ENCODE results near the gene LSS. TPM values are rescaled to one million over a fixed set of nuclear protein-coding genes. Genes with fewer than 3 reads are reported as not detected.
A peak's percentile ranks its signal among the peaks of the same experiment; 100 is the strongest.
"Not testable (repeated sequence)": the region's sequence is repeated elsewhere in the genome, so short reads cannot be mapped to it uniquely, and the experiment has no call there.

LSS gene
- total and polyA plus RNA-seq, 2 donors: 14.9 to 15.4 TPM

GRCh38 chr21:46185716-46186115, 42.9 kb downstream of the LSS start:
- no peak for DNase-seq (ENCODE audit: low read depth in 6 of 9, low spot score in 9 of 9)
- no peak overlapping the region for H3K27ac ChIP-seq (ENCODE audit: low read depth in 1 of 2, low read length in 1 of 2)
- 79% methylated on average over 7 of the region's 7 CpGs for WGBS
- H3K27me3 ChIP-seq (ENCODE audit: control insufficient read depth in 2 of 2, insufficient read depth in 1 of 2, low read length in 1 of 2): peaks cover 0 to 2% of the 10 kb centered on the region in 2 donors
- peaks cover 0 to 14% of the 10 kb centered on the region in 2 donors for H3K4me1 ChIP-seq (ENCODE audit: control insufficient read depth in 2 of 2, insufficient read depth in 2 of 2, low read length in 2 of 2)
- no peak overlapping the region for H3K4me3 ChIP-seq (ENCODE audit: low read length in 2 of 2)
- peaks cover 0 to 3% of the 10 kb centered on the region in 2 donors for H3K36me3 ChIP-seq (ENCODE audit: control insufficient read depth in 2 of 2, insufficient read depth in 2 of 2, low read length in 1 of 2)
- no peaks in the 10 kb centered on the region for H3K9me3 ChIP-seq (ENCODE audit: control insufficient read depth in 2 of 2, insufficient read depth in 1 of 2, low read length in 1 of 2)

GRCh38 chr21:46184625-46185555, 43.7 kb downstream of the LSS start:
- Histone ChIP-seq H3K9me3 (ENCODE audit: control insufficient read depth in 2 of 2, insufficient read depth in 1 of 2, low read length in 1 of 2) (no peaks in the 10 kb centered on the region), H3K27me3 (ENCODE audit: control insufficient read depth in 2 of 2, insufficient read depth in 1 of 2, low read length in 1 of 2) (peaks cover 0 to 2% of the 10 kb centered on the region in 2 donors), H3K4me3 (ENCODE audit: low read length in 2 of 2) (peak overlapping the region; percentile 62 to 68), H3K36me3 (ENCODE audit: control insufficient read depth in 2 of 2, insufficient read depth in 2 of 2, low read length in 1 of 2) (no peaks in the 10 kb centered on the region), H3K4me1 (ENCODE audit: control insufficient read depth in 2 of 2, insufficient read depth in 2 of 2, low read length in 2 of 2) (peaks cover 0 to 14% of the 10 kb centered on the region in 2 donors), H3K27ac (ENCODE audit: low read depth in 1 of 2, low read length in 1 of 2) (peak overlapping the region; percentile 83 to 90)
- WGBS: 13% methylated on average over 30 of the region's 30 CpGs
- peak in 8 of 9 donors; percentile 2 to 89 (median 60) for DNase-seq (ENCODE audit: low read depth in 6 of 9, low spot score in 9 of 9)

GRCh38 chr21:46183910-46184624, 44.5 kb downstream of the LSS start, which contains the start of gene SPATC1L:
TSS of gene SPATC1L (minus strand) at chr21:46184459. CDS start at chr21:46182816, 1,643 bp downstream.
- Histone ChIP-seq H3K4me1 (ENCODE audit: control insufficient read depth in 2 of 2, insufficient read depth in 2 of 2, low read length in 2 of 2) (peaks cover 0 to 14% of the 10 kb centered on the region in 2 donors), H3K9me3 (ENCODE audit: control insufficient read depth in 2 of 2, insufficient read depth in 1 of 2, low read length in 1 of 2) (no peaks in the 10 kb centered on the region), H3K27me3 (ENCODE audit: control insufficient read depth in 2 of 2, insufficient read depth in 1 of 2, low read length in 1 of 2) (peaks cover 0 to 2% of the 10 kb centered on the region in 2 donors), H3K4me3 (ENCODE audit: low read length in 2 of 2) (peak within 1 kb of the TSS; percentile 62 to 68), H3K36me3 (ENCODE audit: control insufficient read depth in 2 of 2, insufficient read depth in 2 of 2, low read length in 1 of 2) (no peaks in the 10 kb centered on the region), H3K27ac (ENCODE audit: low read depth in 1 of 2, low read length in 1 of 2) (peak within 1 kb of the TSS; percentile 83 to 90)
- DNase-seq (ENCODE audit: low read depth in 6 of 9, low spot score in 9 of 9): peak in 7 of 9 donors; percentile 20 to 76 (median 30)
- WGBS: 5% methylated on average over 21 of the region's 24 CpGs

GRCh38 chr21:46183337-46183909, 45.2 kb downstream of the LSS start:
- H3K9me3 ChIP-seq (ENCODE audit: control insufficient read depth in 2 of 2, insufficient read depth in 1 of 2, low read length in 1 of 2); H3K36me3 ChIP-seq (ENCODE audit: control insufficient read depth in 2 of 2, insufficient read depth in 2 of 2, low read length in 1 of 2); H3K4me3 ChIP-seq (ENCODE audit: low read length in 2 of 2); H3K27me3 ChIP-seq (ENCODE audit: control insufficient read depth in 2 of 2, insufficient read depth in 1 of 2, low read length in 1 of 2); H3K27ac ChIP-seq (ENCODE audit: low read depth in 1 of 2, low read length in 1 of 2); DNase-seq (ENCODE audit: low read depth in 6 of 9, low spot score in 9 of 9): not testable (repeated sequence)
- H3K4me1 ChIP-seq (ENCODE audit: control insufficient read depth in 2 of 2, insufficient read depth in 2 of 2, low read length in 2 of 2): peaks cover 0 to 14% of the 10 kb centered on the region in 2 donors
- 71% methylated on average over 6 of the region's 13 CpGs for WGBS

- Histone ChIP-seq H3K4me1 (ENCODE audit: control insufficient read depth in 2 of 2, insufficient read depth in 2 of 2, low read length in 2 of 2) (peaks cover 0 to 14% of the 10 kb centered on the region in 2 donors), H3K36me3 (ENCODE audit: control insufficient read depth in 2 of 2, insufficient read depth in 2 of 2, low read length in 1 of 2) (no peaks in the 10 kb centered on the region), H3K27me3 (ENCODE audit: control insufficient read depth in 2 of 2, insufficient read depth in 1 of 2, low read length in 1 of 2) (peaks cover 0 to 2% of the 10 kb centered on the region in 2 donors), H3K4me3 (ENCODE audit: low read length in 2 of 2) (no peak overlapping the region), H3K9me3 (ENCODE audit: control insufficient read depth in 2 of 2, insufficient read depth in 1 of 2, low read length in 1 of 2) (no peaks in the 10 kb centered on the region), H3K27ac (ENCODE audit: low read depth in 1 of 2, low read length in 1 of 2) (no peak overlapping the region)
- DNase-seq (ENCODE audit: low read depth in 6 of 9, low spot score in 9 of 9): no peak
- WGBS: 97% methylated on average over 44 of the region's 44 CpGs
These were observed 45.8 kb downstream of the LSS start for GRCh38 chr21:46182548-46183336.

GRCh38 chr21:46181953-46182547, 46.5 kb downstream of the LSS start:
- DNase-seq (ENCODE audit: low read depth in 6 of 9, low spot score in 9 of 9): no peak
- Histone ChIP-seq H3K36me3 (ENCODE audit: control insufficient read depth in 2 of 2, insufficient read depth in 2 of 2, low read length in 1 of 2) (no peaks in the 10 kb centered on the region), H3K27ac (ENCODE audit: low read depth in 1 of 2, low read length in 1 of 2) (no peak overlapping the region), H3K27me3 (ENCODE audit: control insufficient read depth in 2 of 2, insufficient read depth in 1 of 2, low read length in 1 of 2) (peaks cover 0 to 2% of the 10 kb centered on the region in 2 donors), H3K4me1 (ENCODE audit: control insufficient read depth in 2 of 2, insufficient read depth in 2 of 2, low read length in 2 of 2) (peaks cover 0 to 14% of the 10 kb centered on the region in 2 donors), H3K9me3 (ENCODE audit: control insufficient read depth in 2 of 2, insufficient read depth in 1 of 2, low read length in 1 of 2) (no peaks in the 10 kb centered on the region), H3K4me3 (ENCODE audit: low read length in 2 of 2) (no peak overlapping the region)
- 95% methylated on average over 16 of the region's 16 CpGs for WGBS

- H3K4me1 ChIP-seq (ENCODE audit: control insufficient read depth in 2 of 2, insufficient read depth in 2 of 2, low read length in 2 of 2): peaks cover 0 to 14% of the 10 kb centered on the region in 2 donors
- 96% methylated on average over 19 of the region's 19 CpGs for WGBS
- H3K4me3 ChIP-seq (ENCODE audit: low read length in 2 of 2): no peak overlapping the region
- no peak for DNase-seq (ENCODE audit: low read depth in 6 of 9, low spot score in 9 of 9)
- no peak overlapping the region for H3K27ac ChIP-seq (ENCODE audit: low read depth in 1 of 2, low read length in 1 of 2)
- no peaks in the 10 kb centered on the region for H3K9me3 ChIP-seq (ENCODE audit: control insufficient read depth in 2 of 2, insufficient read depth in 1 of 2, low read length in 1 of 2)
- H3K36me3 ChIP-seq (ENCODE audit: control insufficient read depth in 2 of 2, insufficient read depth in 2 of 2, low read length in 1 of 2): no peaks in the 10 kb centered on the region
- H3K27me3 ChIP-seq (ENCODE audit: control insufficient read depth in 2 of 2, insufficient read depth in 1 of 2, low read length in 1 of 2): peaks cover 0 to 2% of the 10 kb centered on the region in 2 donors
These were observed 47.1 kb downstream of the LSS start for GRCh38 chr21:46181436-46181835.

- H3K4me1 ChIP-seq (ENCODE audit: control insufficient read depth in 2 of 2, insufficient read depth in 2 of 2, low read length in 2 of 2): peaks cover 0 to 14% of the 10 kb centered on the region in 2 donors
- no peaks in the 10 kb centered on the region for H3K9me3 ChIP-seq (ENCODE audit: control insufficient read depth in 2 of 2, insufficient read depth in 1 of 2, low read length in 1 of 2)
- 96% methylated on average over 26 of the region's 26 CpGs for WGBS
- peaks cover 0 to 2% of the 10 kb centered on the region in 2 donors for H3K27me3 ChIP-seq (ENCODE audit: control insufficient read depth in 2 of 2, insufficient read depth in 1 of 2, low read length in 1 of 2)
- H3K36me3 ChIP-seq (ENCODE audit: control insufficient read depth in 2 of 2, insufficient read depth in 2 of 2, low read length in 1 of 2): no peaks in the 10 kb centered on the region
- no peak for DNase-seq (ENCODE audit: low read depth in 6 of 9, low spot score in 9 of 9)
- H3K4me3 ChIP-seq (ENCODE audit: low read length in 2 of 2): no peak overlapping the region
- H3K27ac ChIP-seq (ENCODE audit: low read depth in 1 of 2, low read length in 1 of 2): no peak overlapping the region
These were observed 47.7 kb downstream of the LSS start for GRCh38 chr21:46180778-46181391.

Measured in thymus (tissue), 11 donors.